Stimulated activated CD8-positive, alpha-beta memory T cell treated with anti-CD3 and anti-CD28 coated beads, Interleukin-7, amount 100 ng/mL, for 4 hours (primary cell): Measurements from ENCODE around the gene PCDHA4.
"Not testable (repeated sequence)": the region's sequence is repeated elsewhere in the genome, so short reads cannot be mapped to it uniquely, and the experiment has no call there.

Source experiments
- DNase-seq, 2 donors: peaks; one replicate each; pipeline ENCODE4 v3.0.0-alpha.2; 2020; ENCODE audit warnings: low read depth in 2 of 2

PCDHA4 gene

GRCh38 chr5:140806834-140807775 is at the start of gene PCDHA4:
TSS of gene PCDHA4 (plus strand) at chr5:140807068.
- no peak for DNase-seq

- no peak for DNase-seq
Observed at GRCh38 chr5:140764177-140764973, 42.5 kb upstream of the PCDHA4 start.

- no peak for DNase-seq
Observed at GRCh38 chr5:140767444-140767843, 39.4 kb upstream of the PCDHA4 start.

GRCh38 chr5:140780512-140780911 is 26.4 kb upstream of the PCDHA4 start:
- DNase-seq = no peak

- DNase-seq = no peak
Observed at GRCh38 chr5:140785905-140786686, 20.8 kb upstream of the PCDHA4 start, which contains the start of gene PCDHA1. TSS of gene PCDHA1 (plus strand) at chr5:140786140.

- DNase-seq = not testable (repeated sequence)
Observed at GRCh38 chr5:140787422-140787821, 19.4 kb upstream of the PCDHA4 start.

GRCh38 chr5:140787849-140788504 is 18.9 kb upstream of the PCDHA4 start:
- DNase-seq = not testable (repeated sequence)

- DNase-seq = no peak
Observed at GRCh38 chr5:140791089-140791488, 15.8 kb upstream of the PCDHA4 start.

- no peak for DNase-seq
Observed at GRCh38 chr5:140794595-140795258, 12.1 kb upstream of the PCDHA4 start, which contains the start of gene PCDHA2. TSS of gene PCDHA2 (plus strand) at chr5:140794852.

- no peak for DNase-seq
Observed at GRCh38 chr5:140795259-140795641, 11.6 kb upstream of the PCDHA4 start.

- DNase-seq = not testable (repeated sequence)
Observed at GRCh38 chr5:140796072-140796717, 10.7 kb upstream of the PCDHA4 start.

- DNase-seq = no peak
Observed at GRCh38 chr5:140796718-140797095, 10.2 kb upstream of the PCDHA4 start.

- DNase-seq = no peak
Observed at GRCh38 chr5:140800816-140801493, 5.9 kb upstream of the PCDHA4 start, which contains the start of gene PCDHA3. TSS of gene PCDHA3 (plus strand) at chr5:140801057.

- no peak for DNase-seq
Observed at GRCh38 chr5:140801494-140801841, 5.4 kb upstream of the PCDHA4 start.

- not testable (repeated sequence) for DNase-seq
Observed at GRCh38 chr5:140802381-140802780, 4.5 kb upstream of the PCDHA4 start.

- no peak for DNase-seq
Observed at GRCh38 chr5:140802781-140803271, 4.0 kb upstream of the PCDHA4 start.

GRCh38 chr5:140808241-140808888 is 1.5 kb downstream of the PCDHA4 start:
- DNase-seq = not testable (repeated sequence)

GRCh38 chr5:140808889-140809291 is 2.0 kb downstream of the PCDHA4 start:
- DNase-seq = no peak
